HG03460 (cell line): ENCODE data around the gene NAALADL1.

Experiments used
- ATAC-seq: cut with Tn5 transposase; IDR thresholded peaks from one replicate; pipeline ENCODE4 v1.9.1; 2021; ENCODE audit not compliant: unreplicated experiment

The NAALADL1 gene

GRCh38 chr11:65083834-65084597 lies 25.7 kb upstream of the NAALADL1 start, which contains the start of the genes CDCA5 and ZFPL1:
CDCA5 (minus strand) TSS chr11:65084040; CDS start chr11:65083978, 62 bp downstream.
ZFPL1 (plus strand) TSS chr11:65084222; CDS start chr11:65084699, 477 bp downstream.
- peak; percentile 73 for ATAC-seq

- no peak for ATAC-seq
These were observed 24.9 kb upstream of the NAALADL1 start for GRCh38 chr11:65083134-65083833.

- ATAC-seq: no peak
These were observed 20.5 kb upstream of the NAALADL1 start for GRCh38 chr11:65078786-65079342.

- no peak for ATAC-seq
These were observed 19.8 kb upstream of the NAALADL1 start for GRCh38 chr11:65078151-65078550.

GRCh38 chr11:65077451-65077850 lies 19.1 kb upstream of the NAALADL1 start:
- no peak for ATAC-seq

DNA sequence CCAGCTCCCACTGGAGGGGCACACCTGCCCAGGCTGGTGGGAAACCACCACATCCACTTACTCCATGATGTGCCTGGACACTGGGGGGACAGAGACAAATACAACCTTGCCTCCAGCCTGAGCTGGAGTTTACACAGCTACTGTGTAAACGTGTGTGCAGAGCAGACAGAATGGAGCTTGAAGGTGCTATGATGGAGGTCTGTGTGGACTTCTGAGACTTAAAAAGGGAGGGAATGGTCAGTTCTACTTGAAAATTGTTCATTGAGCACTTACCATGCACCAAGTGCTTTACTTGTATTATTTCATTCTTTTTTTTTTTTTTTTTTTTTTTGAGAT lies 14.2 kb upstream of the NAALADL1 start:
- ATAC-seq: no peak

DNA sequence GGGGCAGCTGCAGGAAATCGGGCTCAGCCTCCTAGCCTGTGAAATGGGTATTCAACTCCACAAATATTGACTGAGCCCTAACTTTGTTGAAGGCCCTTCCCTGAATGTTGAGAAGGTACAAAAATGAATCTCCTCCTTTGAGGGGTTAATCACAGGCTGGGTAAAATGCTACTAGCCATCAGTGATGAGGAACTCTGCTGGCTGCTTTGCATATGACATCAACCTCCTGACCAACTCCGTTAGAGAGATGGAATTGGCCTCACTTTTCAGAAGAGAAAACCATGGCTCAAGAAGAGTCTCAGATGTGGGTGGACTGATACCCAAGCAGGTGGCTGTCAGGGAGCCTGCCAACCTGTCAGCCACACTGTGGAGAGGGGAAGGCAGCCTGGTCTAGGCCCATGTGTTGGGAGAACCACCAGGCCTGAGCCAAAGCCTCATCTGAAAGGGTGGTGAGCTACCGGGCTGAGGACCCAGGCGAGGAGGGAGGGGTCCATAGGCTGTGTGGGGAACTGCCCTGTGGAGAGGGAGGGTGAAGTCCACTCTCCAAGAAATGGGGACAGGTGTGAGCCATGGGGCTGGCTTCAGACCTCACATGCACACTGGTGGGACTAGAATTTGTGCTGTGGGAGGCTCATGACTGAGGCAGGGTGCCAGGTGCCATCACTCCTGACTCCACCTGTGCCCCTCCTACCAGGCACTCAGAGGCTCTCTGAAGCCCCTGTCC lies 13.7 kb upstream of the NAALADL1 start:
- no peak for ATAC-seq

DNA sequence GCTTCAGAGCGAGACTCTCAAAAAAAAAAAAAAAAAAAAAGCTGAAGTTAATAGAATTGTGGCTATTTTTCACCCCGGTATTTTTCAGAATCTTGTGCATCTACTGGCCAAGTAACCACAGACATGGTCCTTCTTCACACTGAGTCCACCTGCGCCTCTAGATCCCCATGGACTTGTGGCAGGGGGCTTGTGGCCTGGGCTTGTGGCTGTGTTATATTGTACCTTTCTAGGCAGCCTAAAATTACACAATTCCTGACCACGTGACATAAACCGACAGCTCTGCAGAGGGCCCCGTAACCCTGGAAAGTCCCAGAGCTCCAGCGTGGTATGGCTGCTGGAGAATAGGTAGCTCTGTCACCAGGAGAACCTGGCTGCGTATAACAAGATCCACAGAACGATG lies 10.9 kb upstream of the NAALADL1 start:
- no peak for ATAC-seq

DNA sequence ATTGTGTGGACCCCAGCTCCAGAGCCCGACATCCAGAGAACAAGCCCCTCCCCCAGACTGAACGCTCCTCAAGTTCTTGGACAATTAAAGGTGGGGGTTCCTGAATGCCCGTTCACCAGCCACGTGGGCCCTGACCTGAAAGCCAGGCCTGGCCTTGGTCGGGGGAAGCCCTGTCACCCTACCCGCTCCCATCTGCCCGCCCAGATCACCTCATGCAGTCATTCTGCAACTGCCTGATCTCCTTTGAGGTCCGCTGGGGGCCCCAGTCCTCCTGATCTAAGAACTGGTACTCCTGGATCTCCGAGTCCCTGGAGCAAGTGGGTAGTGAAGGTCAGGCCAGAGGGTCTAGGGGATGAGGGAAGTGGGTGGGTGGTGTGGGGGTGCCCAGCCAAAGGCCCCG lies 9.1 kb upstream of the NAALADL1 start:
- no peak for ATAC-seq

DNA sequence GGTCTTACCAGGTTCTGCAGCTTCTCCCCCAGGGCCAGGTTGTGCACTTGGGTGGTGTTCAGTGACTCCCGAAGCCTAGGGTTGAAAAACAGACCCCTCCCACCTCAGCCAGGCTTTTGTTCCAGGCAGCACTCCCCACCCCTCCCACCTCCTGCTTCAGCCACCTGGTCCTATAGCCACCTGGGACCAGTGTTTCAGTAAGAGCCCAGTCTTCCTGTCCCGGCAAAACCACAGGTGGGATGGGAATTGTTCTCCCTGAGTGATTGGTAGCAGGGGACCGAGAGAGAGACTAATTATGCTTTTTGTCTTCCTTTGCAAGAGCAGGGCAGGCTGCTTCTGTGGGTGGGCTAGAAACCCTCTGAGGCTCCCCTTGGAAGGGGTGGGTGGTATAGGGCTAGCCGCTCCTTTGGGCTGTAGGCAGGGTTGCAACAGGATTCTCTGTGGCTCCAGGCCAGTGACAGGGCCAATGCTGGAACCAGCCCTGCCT lies 8.5 kb upstream of the NAALADL1 start:
- no peak for ATAC-seq

- no peak for ATAC-seq
These were observed 8.0 kb upstream of the NAALADL1 start for GRCh38 chr11:65066315-65066714.

DNA sequence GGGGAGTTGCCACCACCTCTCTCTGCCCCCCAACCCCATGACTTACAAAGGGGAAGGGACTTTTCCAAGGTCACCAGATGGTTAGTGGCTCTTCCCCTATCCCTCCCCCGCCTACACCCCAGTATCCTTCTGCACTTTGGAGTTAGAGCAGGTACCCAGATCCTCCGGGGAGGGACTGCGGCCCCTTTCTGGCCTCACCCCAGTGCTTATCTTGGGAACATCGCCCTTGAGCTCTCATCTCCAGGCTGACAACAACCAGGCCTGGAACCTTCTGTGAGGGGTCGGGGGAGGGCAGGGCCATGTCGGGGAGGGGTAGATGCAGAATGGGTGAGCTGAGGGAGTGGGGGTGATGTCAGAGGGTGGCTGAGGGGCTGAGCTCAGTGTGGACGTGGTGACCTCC lies 7.5 kb upstream of the NAALADL1 start:
- ATAC-seq: no peak

DNA sequence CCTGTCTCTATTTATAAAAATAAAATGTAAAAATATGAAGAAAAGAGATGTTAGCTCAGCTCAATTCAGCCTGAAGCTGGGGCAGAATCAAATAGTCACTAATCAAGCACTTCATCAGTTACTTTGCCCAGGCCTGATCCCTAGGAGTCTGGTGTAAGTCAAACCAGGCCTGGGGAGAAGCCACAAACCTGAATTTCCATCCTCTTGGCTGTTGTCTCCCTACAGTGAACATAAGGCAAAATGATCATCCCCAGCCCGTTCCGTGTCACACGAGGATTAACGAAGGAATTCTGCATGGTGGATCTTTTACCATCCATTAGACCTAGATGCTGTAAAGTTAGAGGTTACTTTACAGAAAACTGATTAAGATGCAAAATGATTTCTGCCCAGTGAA lies 6.5 kb upstream of the NAALADL1 start:
- ATAC-seq: no peak

- ATAC-seq: no peak
These were observed 5.2 kb upstream of the NAALADL1 start for GRCh38 chr11:65063532-65063931.

- ATAC-seq: no peak
These were observed 2.6 kb upstream of the NAALADL1 start for GRCh38 chr11:65060913-65061408.

GRCh38 chr11:65059959-65060824 lies 1.8 kb upstream of the NAALADL1 start:
- no peak for ATAC-seq

- no peak for ATAC-seq
These were observed 1.2 kb upstream of the NAALADL1 start for GRCh38 chr11:65059523-65059922.

- no peak for ATAC-seq
These were observed 341 bp downstream of the NAALADL1 start for GRCh38 chr11:65058012-65058411.

DNA sequence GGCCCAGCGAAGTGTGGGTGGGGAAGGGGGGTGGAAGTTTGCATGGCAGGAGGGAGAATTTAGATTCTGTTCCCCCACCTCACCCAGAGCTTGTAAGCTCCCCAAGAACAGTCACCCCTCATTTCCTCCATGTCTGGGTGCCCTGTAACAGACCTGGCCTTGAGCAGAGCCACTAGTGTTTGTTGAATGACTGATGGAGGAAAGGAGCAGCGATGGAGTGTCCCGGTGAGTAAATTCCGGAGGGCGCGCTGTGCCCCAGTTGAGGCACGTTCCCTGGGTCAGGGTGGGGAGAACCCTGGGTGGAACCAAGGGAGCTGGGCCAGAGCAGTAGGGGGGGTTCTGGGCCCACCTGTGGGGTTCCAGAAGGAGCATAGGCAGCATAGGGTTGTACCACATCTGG lies 827 bp downstream of the NAALADL1 start:
- ATAC-seq: no peak

DNA sequence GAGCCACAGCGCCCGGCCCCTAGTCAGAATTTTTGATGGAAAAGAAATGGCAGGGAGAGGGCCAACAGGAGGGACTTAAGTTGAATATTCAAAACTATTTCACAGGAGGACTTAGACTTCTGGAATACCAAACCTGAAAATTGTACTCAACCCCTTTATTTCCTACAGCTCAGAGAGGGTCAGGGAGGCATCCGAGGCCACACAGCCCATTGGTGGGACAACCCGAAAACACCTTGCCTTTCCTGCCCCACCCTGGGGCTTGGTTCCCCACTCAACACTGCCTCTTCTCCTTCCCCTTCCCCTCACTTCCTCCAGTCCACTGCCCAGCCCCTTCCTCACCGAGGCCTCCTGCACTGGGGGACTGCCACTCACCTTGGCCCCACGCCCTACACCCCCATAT lies 1.4 kb downstream of the NAALADL1 start:
- ATAC-seq: no peak
